HG03039 (cell line): ENCODE measurements around the gene CDH10.

Source experiments
- ATAC-seq: cut with Tn5 transposase; IDR thresholded peaks from one replicate; pipeline ENCODE4 v1.9.1; 2021; ENCODE audit warnings: mild to moderate bottlenecking, moderate library complexity; ENCODE audit not compliant: unreplicated experiment

CDH10 gene

DNA sequence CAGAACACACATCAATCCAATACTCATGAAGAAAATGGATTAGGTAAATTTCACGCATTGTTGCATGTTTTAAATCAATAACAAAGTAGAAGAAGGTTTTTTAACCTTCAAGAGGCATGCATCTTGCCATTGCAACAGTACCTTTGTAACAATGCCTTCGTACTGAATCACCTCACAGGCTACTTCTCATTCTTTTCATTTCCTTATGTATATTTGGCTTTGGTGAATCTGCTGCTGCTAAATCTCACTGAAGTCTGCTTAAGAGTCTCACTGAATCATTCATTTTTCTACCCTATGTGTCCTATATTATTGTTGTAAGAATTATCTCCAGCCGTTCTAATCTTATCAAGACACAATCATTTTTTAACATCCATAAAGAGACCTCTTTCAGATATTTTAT, 152.5 kb downstream of the CDH10 start:
- no peak for ATAC-seq

DNA sequence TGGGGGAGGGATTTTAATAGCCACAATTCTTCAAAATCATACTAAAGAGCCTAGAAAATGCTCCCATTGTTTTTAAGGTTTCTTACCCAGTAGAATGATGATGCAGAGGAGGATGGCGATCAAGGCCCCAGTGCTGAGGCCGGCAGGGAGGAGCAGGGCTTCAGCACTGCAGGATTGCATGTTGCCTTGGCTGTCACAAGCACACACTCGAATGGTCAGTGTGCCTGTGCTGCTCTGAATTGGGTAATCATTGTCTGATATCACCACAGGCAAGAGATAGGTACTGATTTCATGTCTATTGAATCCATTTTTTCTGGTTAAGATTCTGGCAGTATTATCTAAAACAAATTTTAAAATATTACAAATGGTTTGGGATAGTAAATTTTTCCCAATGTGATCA, 153.3 kb downstream of the CDH10 start:
- no peak for ATAC-seq

DNA sequence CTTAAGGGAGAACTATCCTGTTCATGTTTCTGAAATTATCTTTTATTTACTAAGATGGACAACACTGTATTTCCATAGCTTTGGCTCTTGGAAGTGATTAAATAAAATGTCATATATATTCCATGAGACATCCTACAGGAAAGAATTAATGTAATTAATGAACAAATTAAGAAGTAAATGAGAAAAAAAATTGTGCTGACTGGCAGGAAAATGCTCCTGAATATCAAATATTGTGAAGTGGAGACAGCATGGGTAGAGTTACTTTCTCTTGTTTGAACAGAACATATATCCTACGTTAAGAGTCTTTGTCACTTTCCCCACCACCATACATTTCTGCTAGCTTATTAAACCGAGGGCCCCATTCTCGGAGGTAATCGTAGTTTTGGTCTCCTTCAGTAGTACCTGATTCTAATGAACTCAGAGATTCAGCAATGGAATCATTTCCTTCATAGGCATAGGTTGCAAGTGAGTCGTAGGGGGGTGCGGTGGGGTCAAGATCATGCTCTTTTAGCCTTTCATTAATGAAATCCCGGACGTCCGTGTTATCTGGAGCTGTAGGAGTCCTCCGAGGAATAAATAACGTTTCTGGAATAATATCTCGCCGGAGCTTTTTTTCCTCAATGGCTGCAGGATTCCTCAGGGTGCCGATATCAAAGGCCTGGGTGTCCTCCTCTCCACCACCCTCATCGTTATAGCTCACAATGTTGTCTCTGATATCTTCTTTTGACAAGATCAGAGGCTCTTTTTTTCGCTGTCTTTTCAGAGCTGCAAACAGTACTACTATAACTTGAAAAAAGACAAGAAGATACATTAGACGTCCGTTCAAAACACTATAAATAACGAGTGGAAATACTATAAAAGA, 157.2 kb downstream of the CDH10 start:
- no peak for ATAC-seq

DNA sequence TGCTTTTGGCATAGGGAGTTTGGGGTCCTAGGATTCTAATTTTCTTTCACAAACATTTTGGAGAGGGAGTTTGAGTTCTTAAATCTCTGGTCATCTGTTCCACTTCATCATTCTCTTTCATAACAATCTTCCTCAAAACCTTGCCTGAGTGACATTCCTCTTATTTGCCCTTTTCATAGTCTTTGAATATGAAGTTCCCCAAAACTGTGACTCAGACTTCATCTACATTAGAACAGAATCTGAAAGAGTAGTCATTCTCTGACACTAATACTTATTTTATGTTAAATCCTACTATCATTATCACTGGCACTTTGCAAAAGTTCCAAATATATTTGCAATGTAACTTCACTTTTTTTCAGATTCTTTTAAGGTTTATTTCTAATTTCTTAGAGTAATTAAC, 163.8 kb downstream of the CDH10 start:
- ATAC-seq = no peak

DNA sequence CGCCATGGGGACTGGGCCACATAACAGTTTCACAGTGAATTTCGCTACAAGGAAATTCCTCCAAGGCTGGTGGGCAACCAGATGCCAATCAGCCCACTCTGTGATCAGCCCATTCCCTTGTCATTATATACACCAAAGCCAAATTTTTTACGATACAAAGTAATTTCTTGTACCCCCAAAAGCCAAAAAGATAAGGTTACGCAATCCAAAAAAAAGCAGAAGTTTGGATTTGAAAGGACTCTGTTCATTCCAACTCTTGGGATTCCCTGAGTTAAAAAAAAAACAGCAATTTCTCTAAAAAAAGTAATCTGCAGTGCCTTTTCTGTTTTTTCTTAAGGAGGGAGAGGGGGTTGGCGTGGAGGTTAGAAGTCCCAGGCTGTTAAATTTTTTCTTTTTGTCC, 166.8 kb downstream of the CDH10 start:
- ATAC-seq = no peak

DNA sequence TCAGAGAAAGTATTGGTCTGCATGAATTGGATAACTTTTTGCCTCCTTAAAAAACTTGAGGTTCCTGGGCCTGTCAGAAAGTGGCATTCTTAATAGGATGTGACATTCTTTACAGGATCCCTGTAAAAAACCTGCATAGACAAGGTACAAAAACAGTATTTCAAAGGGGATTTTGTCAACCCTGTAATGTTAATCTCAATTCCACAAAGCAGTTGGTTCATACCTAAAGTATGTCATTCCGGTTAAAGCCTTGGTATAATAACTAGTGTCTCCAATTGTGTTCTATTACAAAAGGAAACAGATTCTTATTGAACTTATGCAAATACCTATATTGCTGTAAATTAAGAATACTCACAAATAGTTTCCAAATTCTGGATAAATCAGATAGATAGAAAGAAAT, 169.7 kb downstream of the CDH10 start:
- ATAC-seq = no peak

DNA sequence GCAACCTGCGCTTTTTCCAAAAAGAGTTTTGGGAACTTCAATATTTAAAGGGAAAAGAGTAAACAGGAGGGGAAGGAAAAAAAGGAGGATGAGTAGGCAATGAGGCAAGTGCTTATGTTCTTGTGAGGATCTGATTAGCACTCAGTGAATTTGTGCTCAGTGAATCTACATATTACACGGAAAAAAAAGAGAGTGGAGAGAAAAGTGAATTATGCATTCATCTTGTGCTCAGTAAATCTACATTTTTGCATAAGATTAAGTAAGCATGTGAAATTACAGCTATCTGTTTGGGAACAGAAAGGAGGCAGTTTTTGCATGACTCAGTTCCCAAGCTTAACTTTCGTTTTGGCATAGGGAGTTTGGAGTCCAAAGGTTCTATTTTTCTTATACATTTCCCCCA, 170.1 kb downstream of the CDH10 start:
- no peak for ATAC-seq

DNA sequence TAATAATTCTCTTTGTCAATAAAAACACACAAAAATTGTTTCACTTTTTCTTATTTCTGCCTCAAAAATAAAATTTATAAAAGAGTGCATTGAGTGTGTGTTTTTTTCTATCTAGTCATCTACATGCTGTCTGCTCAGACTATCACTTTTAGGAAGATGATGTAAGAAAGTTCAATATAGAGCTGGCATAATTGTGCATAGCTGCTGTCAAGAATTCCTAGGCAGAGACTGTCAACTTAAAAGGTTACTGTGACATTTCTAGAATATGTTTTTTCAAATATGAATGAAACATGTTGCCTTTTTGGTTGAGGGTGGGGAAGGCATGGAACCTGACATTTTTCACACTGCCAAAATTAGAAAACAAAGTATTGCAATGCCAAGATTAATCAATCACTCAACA, 172.3 kb downstream of the CDH10 start:
- ATAC-seq = no peak

DNA sequence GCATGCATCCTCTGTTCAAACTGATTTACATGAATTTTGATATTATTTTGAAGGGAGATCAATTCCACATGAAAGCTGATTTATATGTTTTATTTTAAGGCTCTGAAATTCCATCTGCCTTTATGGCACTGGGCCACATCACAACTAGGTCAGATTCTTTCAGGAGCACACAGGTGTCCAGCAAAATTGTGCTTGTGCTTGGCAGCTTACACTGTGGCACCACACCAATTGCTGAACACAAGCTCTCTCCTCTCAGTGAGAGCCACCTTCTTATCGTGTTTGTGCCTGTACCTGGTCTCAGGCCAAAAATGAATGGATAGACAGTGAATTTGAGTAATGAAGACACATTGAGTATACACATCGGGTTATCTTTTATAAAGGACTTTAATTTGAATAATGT, 200.4 kb downstream of the CDH10 start:
- ATAC-seq = no peak

DNA sequence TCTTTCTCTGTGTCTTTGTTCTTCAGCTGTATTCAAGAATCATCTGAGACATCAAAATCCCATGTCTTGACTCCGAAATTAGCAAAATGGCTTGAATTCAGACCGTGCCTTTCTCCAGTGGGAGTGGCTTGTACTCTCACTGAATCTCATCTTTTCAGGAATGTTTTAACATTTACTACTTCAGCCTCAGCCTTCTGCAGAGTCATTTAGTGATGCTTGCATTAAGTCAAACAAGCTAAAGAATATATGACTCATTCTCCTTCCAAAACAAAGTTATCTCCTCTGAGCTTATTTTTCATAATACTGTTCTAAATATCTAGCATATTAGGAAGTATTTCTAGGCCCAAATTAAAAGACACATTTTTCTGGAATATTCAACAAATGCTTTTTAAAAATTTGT, 205.3 kb downstream of the CDH10 start:
- no peak for ATAC-seq
